K562 (cell line): ENCODE data around the gene HOXA10. TPM values are rescaled to one million over a fixed set of nuclear protein-coding genes. Genes with fewer than 3 reads are reported as not detected.

ENCODE experiments used
- ATAC-seq: fragments of 200-7000 bp; cut with Tn5 transposase; 3 replicates; pipeline ENCODE4 v1.9.1; 2020; ENCODE audit warnings: moderate library complexity
- BruUV-seq: library from RNA; stranded (reverse); fragments of 400-500 nt; replicated peaks from 2 replicates; lab custom pipeline; 2021; lab: Mats Ljungman, UMichigan
- CTCF ChIA-PET: fragments of 300-600 bp; formaldehyde crosslinking; extraction: SDS; loops from one replicate; lab custom pipeline; 2021; ENCODE audit warnings: low intra/inter-chr PET ratio; lab: Yijun Ruan, JAX
- POLR2A ChIA-PET: fragments of 300-600, 350-650 bp; sonication (Branson Sonifier 250); formaldehyde crosslinking; extraction: SDS; loops from one replicate; lab custom pipeline; 2021; ENCODE audit warnings: antibody characterized with exemption, inconsistent platforms; lab: Yijun Ruan, JAX
- DNase-seq, 4 experiments: peaks; one replicate each; pipeline versions ENCODE4 v3.0.0 to v3.0.0-alpha.2; 2011 to 2018; ENCODE audit warnings: low spot score in 3 of 4, mixed read lengths in 3 of 4; ENCODE audit errors: extremely low read depth in 1 of 4
- FAIRE-seq: peaks from 2 replicates; lab custom pipeline; 2011; peaks lifted over from hg19 to GRCh38; lab: Jason Lieb, UNC
- H2AFZ ChIP-seq: 2 replicates; pipeline ENCODE4 v1.6.0; 2011; ENCODE audit warnings: low read depth, low read length, control low read depth, inconsistent platforms
- H3K27ac ChIP-seq: fragments of 200-600 bp; 3 replicates; pipeline ENCODE4 v1.8.0; 2011; ENCODE audit warnings: low read depth, mild to moderate bottlenecking, control low read depth, inconsistent platforms, low read length, moderate library complexity, mixed read lengths; ENCODE audit errors: extremely low read depth
- H3K27me3 ChIP-seq, 2 experiments: fragments of 300-600 bp in 1 of 2; 2 replicates in 1 of 2; 3 replicates in 1 of 2; pipeline versions ENCODE4 v1.6.0 to v1.8.0; 2011; ENCODE audit warnings: inconsistent platforms in 2 of 2, low read length in 2 of 2, mild to moderate bottlenecking in 1 of 2, mixed read lengths in 1 of 2, moderate library complexity in 1 of 2; ENCODE audit not compliant: control insufficient read depth in 2 of 2, insufficient read depth in 2 of 2
- H3K36me3 ChIP-seq: fragments of 300-600 bp; 3 replicates; pipeline ENCODE4 v1.8.0; 2011; ENCODE audit warnings: mild to moderate bottlenecking, low read length, inconsistent platforms; ENCODE audit not compliant: control insufficient read depth, insufficient read depth
- H3K4me1 ChIP-seq, 2 experiments: fragments of 200-600 bp in 1 of 2; replicated peaks in 1 of 2; 2 replicates in 1 of 2; 3 replicates in 1 of 2; pipeline versions ENCODE4 v1.5.1 to v1.8.0; 2011; ENCODE audit warnings: inconsistent platforms in 2 of 2, low read length in 2 of 2, mild to moderate bottlenecking in 1 of 2, mixed read lengths in 1 of 2, moderate library complexity in 1 of 2; ENCODE audit not compliant: control insufficient read depth in 2 of 2, insufficient read depth in 2 of 2
- H3K4me2 ChIP-seq: 2 replicates; pipeline ENCODE4 v1.6.1; 2011; ENCODE audit warnings: low read length, control low read depth, inconsistent platforms, mixed read lengths; ENCODE audit not compliant: insufficient read depth
- H3K4me3 ChIP-seq: fragments of 200-600 bp; sonication (generic), shearing (Covaris generic); 2 replicates; pipeline ENCODE4 v1.5.1; 2016; ENCODE audit warnings: control low read depth, inconsistent platforms
- H3K79me2 ChIP-seq: fragments of 200-600 bp; 3 replicates; pipeline ENCODE4 v1.8.0; 2011; ENCODE audit warnings: low read length, inconsistent platforms; ENCODE audit not compliant: control insufficient read depth, insufficient read depth
- H3K9ac ChIP-seq, 2 experiments: 2 replicates each; pipeline versions ENCODE4 v1.6.0 to v1.6.1; 2011; ENCODE audit warnings: low read depth in 2 of 2, low read length in 2 of 2, control low read depth in 1 of 2, inconsistent platforms in 1 of 2, mild to moderate bottlenecking in 1 of 2, mixed read lengths in 1 of 2; ENCODE audit not compliant: insufficient read depth in 1 of 2
- H3K9me1 ChIP-seq: one replicate; pipeline ENCODE4 v1.6.0; 2011; ENCODE audit warnings: inconsistent platforms, mild to moderate bottlenecking, low read length, moderate library complexity; ENCODE audit not compliant: control insufficient read depth, insufficient read depth
- H3K9me3 ChIP-seq: replicated peaks from 2 replicates; pipeline ENCODE4 v1.5.1; 2011; ENCODE audit warnings: low read depth, low read length, inconsistent platforms; ENCODE audit not compliant: control insufficient read depth, insufficient read depth
- H4K20me1 ChIP-seq: replicated peaks from 2 replicates; pipeline ENCODE4 v1.6.1; 2011; ENCODE audit warnings: low read length, inconsistent platforms, mixed read lengths; ENCODE audit not compliant: control insufficient read depth, insufficient read depth
- CC2D1A ChIP-seq: fragments of 450-650 bp; IDR thresholded peaks from 2 replicates; pipeline ENCODE4 v1.6.1; 2017; ENCODE audit warnings: mild to moderate bottlenecking
- ELF1 ChIP-seq: fragments of 200-800 bp; sonication (Bioruptor generic); IDR thresholded peaks from 2 replicates; pipeline ENCODE4 v1.6.1; 2016; ENCODE audit warnings: missing genetic modification characterization, missing compliant biosample characterization
- ILK ChIP-seq: fragments of 450-650 bp; IDR thresholded peaks from 2 replicates; pipeline ENCODE4 v1.6.1; 2016; ENCODE audit warnings: missing genetic modification characterization, low read depth, mild to moderate bottlenecking, missing compliant biosample characterization, moderate library complexity, borderline replicate concordance
- KAT8 ChIP-seq: fragments of 450-650 bp; IDR thresholded peaks from 2 replicates; pipeline ENCODE4 v1.6.1; 2016; ENCODE audit warnings: low read depth, mild to moderate bottlenecking
- MECOM ChIP-seq: fragments of 250-450 bp; sonication (Bioruptor Pico); IDR thresholded peaks from 2 replicates; pipeline ENCODE4 v1.8.0; 2022; ENCODE audit warnings: inconsistent platforms
- MXI1 ChIP-seq: IDR thresholded peaks from 2 replicates; pipeline ENCODE4 v1.6.1; 2011; ENCODE audit warnings: low read depth, mild to moderate bottlenecking, improper control_type of control experiment, low read length
- NCOA1 ChIP-seq: fragments of 450-650 bp; IDR thresholded peaks from 2 replicates; pipeline ENCODE4 v1.6.1; 2016; ENCODE audit warnings: low read depth
- NFXL1 ChIP-seq: fragments of 450-650 bp; formaldehyde crosslinking; IDR thresholded peaks from 2 replicates; pipeline ENCODE4 v1.4.0; 2021; ENCODE audit warnings: mild to moderate bottlenecking
- NONO ChIP-seq, 2 experiments: fragments of 200-400 bp in 1 of 2; fragments of 450-650 bp in 1 of 2; formaldehyde crosslinking in 1 of 2; IDR thresholded peaks; 2 replicates each; pipeline ENCODE4 v1.6.1; 2017; ENCODE audit warnings: low read depth in 2 of 2, mild to moderate bottlenecking in 2 of 2, moderate library complexity in 2 of 2, low read length in 1 of 2
- PHB2 ChIP-seq: fragments of 450-650 bp; IDR thresholded peaks from 2 replicates; pipeline ENCODE4 v1.6.1; 2017; ENCODE audit warnings: low read depth
- RFX1 ChIP-seq: fragments of 450-650 bp; IDR thresholded peaks from 2 replicates; pipeline ENCODE4 v1.6.1; 2016; ENCODE audit warnings: mild to moderate bottlenecking, moderate library complexity
- RHOXF2B ChIP-seq: fragments of 250-450 bp; sonication (Bioruptor Pico); conservative IDR thresholded peaks from 2 replicates; pipeline ENCODE4 v1.5.1; 2021
- U2AF1 ChIP-seq: fragments of 200-400 bp; formaldehyde crosslinking; optimal IDR thresholded peaks from 2 replicates; pipeline ENCODE3; 2017; ENCODE audit warnings: mild to moderate bottlenecking, low read depth, low read length, moderate library complexity
- ZEB2 ChIP-seq: fragments of 450-650 bp; IDR thresholded peaks from 2 replicates; pipeline ENCODE4 v1.6.1; 2016
- ZFP91 ChIP-seq: sonication (generic); formaldehyde crosslinking; IDR thresholded peaks from 2 replicates; pipeline ENCODE4 v1.8.0; 2022; ENCODE audit warnings: mild to moderate bottlenecking, missing genetic modification reagents
- ZNF224 ChIP-seq: sonication (generic); formaldehyde crosslinking; IDR thresholded peaks from 2 replicates; pipeline ENCODE4 v1.8.0; 2022; ENCODE audit warnings: mild to moderate bottlenecking, missing genetic modification reagents
- ZNF311 ChIP-seq: fragments of 250-450 bp; sonication (Bioruptor Pico); IDR thresholded peaks from 2 replicates; pipeline ENCODE4 v1.4.0; 2020; ENCODE audit warnings: mild to moderate bottlenecking, moderate library complexity
- WGBS: fragments of 100-300 bp; shearing (Covaris generic); methylation state at CpG from one replicate; pipeline ENCODE4 v1.1.6; 2016; ENCODE audit warnings: low coverage, mixed read lengths; ENCODE audit not compliant: insufficient coverage; ENCODE audit errors: missing lambda C conversion rate; 5-methylcytosine and 5-hydroxymethylcytosine counted together
- in situ Hi-C: fragments of 300-500 bp; cut with MboI; formaldehyde crosslinking; loops from 4 replicates; pipeline ENCODE4 v1.15.0; 2018; ENCODE audit warnings: inconsistent platforms, mixed read lengths
- intact Hi-C: fragments of 100-400 bp; cut with micrococcal nuclease; formaldehyde crosslinking; loops from 2 replicates; pipeline ENCODE4 v1.14.2; 2022
- polyA plus RNA-seq, 8 experiments: library from polyadenylated mRNA; depleted of rRNA in 4 of 8; stranded (reverse) in 5 of 8; unstranded in 3 of 8; fragments of >200 nt; fragmentation: Nextera tagmentation in 2 of 8; fragmentation: Illumina TruSeq in 1 of 8; extraction: Ambion mirVana in 2 of 8; extraction: Trizol in 1 of 8; gene quantifications; 2 replicates each; pipeline versions ENCODE4 v1.2.1 to v1.2.3, GENCODE V29; 2011 to 2014; ENCODE audit warnings: inconsistent platforms in 1 of 8, missing spikeins in 1 of 8
- total RNA-seq, 7 experiments: library from RNA; depleted of rRNA in 6 of 7; stranded (reverse); fragments of >200 nt in 6 of 7; fragmentation: Illumina TruSeq in 2 of 7; extraction: Trizol in 2 of 7; gene quantifications; 2 replicates each; pipeline versions ENCODE4 v1.2.1 to v1.2.3, GENCODE V29; 2011 to 2021; ENCODE audit warnings: low replicate concordance in 1 of 7

HOXA10 gene
- total and polyA plus RNA-seq, 9 of the 15 experiments (the other 6 are each of a cell fraction or from before 2014, with no cell fraction given) = not detected

GRCh38 chr7:27172315-27172774 is 1.8 kb downstream of the HOXA10 start:
- peaks cover 0 to 3% of the 10 kb centered on the region in 2 experiments; a peak in 1 of 5 replicates for H3K4me1 ChIP-seq
- no peak overlapping the region for H3K27ac ChIP-seq
- no peak overlapping the region for H2AFZ ChIP-seq
- in situ Hi-C loops (loop anchor here (25.0 kb wide), 3 partner anchors 660 to 1285 kb away; no protein-coding TSS in a partner anchor), intact Hi-C loops (no loop called here)
- no peak overlapping the region for H3K4me3 ChIP-seq
- no peak for ATAC-seq
- no TSS peak for BruUV-seq
- WGBS = 5% methylated on average over 10 of the region's 10 CpGs
- H3K9me1 ChIP-seq = no peaks in the 10 kb centered on the region
- no peak for DNase-seq
- no peak for FAIRE-seq
- H3K9me3 ChIP-seq = no peaks in the 10 kb centered on the region
- no peak overlapping the region for H3K4me2 ChIP-seq
- H3K36me3 ChIP-seq = no peaks in the 10 kb centered on the region
- H4K20me1 ChIP-seq = no peaks in the 10 kb centered on the region
- ChIA-PET CTCF (no interaction called here), POLR2A (no interaction called here)
- no peaks in the 10 kb centered on the region for H3K79me2 ChIP-seq
- H3K9ac ChIP-seq = no peak overlapping the region
- TF ChIP-seq U2AF1 (no peak), MXI1 (no peak), NFXL1 (no peak), RHOXF2B (CRISPR knock-in tag) (no peak), NONO (IDR thresholded peaks at IDR 0.05; ENCODE audit: low read depth in 2 of 2, low read length in 1 of 2) (no peak), ZEB2 (no peak), CC2D1A (no peak), ILK (tag) (no peak), ZFP91 (no peak), RFX1 (no peak), ELF1 (tag) (no peak), ZNF311 (CRISPR knock-in tag) (no peak), PHB2 (no peak), KAT8 (no peak), ZNF224 (no peak), MECOM (CRISPR knock-in tag) (no peak), NCOA1 (no peak)
- peaks cover 30 to 73% of the 10 kb centered on the region in 2 experiments for H3K27me3 ChIP-seq
